ENCODE results near the gene SCAPER.

Gene SCAPER

GRCh38 chr15:76905013-76905839 is at the start of gene SCAPER:
SCAPER (minus strand) TSS chr15:76905340; CDS start chr15:76883817, 21,523 bp downstream.
- POLR2A ChIA-PET, result interaction anchor here (0.8 to 5.3 kb wide), 7 partner anchors 10 to 56 kb away, joined by 3 to 39 read pairs (median 3); partner anchors contain the start of gene RCN2
- CTCF ChIA-PET, result no interaction called here
- DNase-seq (ENCODE audit: extremely low spot score), result peak; percentile 98
- TF ChIP-seq HDGF (IDR thresholded peaks at IDR 0.05; ENCODE audit: borderline replicate concordance) (0 out of 2 replicates have a peak, but pooled peaks have one; percentile 16), L3MBTL2 (conservative IDR thresholded peaks at IDR 0.05) (peak; percentile 99), ZNF384 (IDR thresholded peaks at IDR 0.05) (no peak), FOXA1 (IDR thresholded peaks at IDR 0.05) (no peak), SUZ12 (IDR thresholded peaks at IDR 0.05) (no peak), PKNOX1 (IDR thresholded peaks at IDR 0.05) (no peak), BHLHE40 (IDR thresholded peaks at IDR 0.05; ENCODE audit: borderline replicate concordance) (no peak)

GRCh38 chr15:76954744-76955143 is 49.6 kb upstream of the SCAPER start:
- CTCF ChIA-PET, result interaction anchor here (0.6 to 0.7 kb wide), 2 partner anchors 19 to 58 kb away, joined by 3 read pairs; no protein-coding TSS in a partner anchor
- TF ChIP-seq ZNF384 (IDR thresholded peaks at IDR 0.05) (no peak), PKNOX1 (IDR thresholded peaks at IDR 0.05) (peak; percentile 86)
- POLR2A ChIA-PET, result interaction anchor here (2.3 kb wide), 1 partner anchor 24 kb away, joined by 16 read pairs; the partner anchor contains the start of gene RCN2
- DNase-seq (ENCODE audit: extremely low spot score), result no peak

GRCh38 chr15:76953913-76954312 is 48.8 kb upstream of the SCAPER start:
- CTCF ChIA-PET, result interaction anchor here (0.6 to 0.7 kb wide), 3 partner anchors 13 to 668 kb away, joined by 3 read pairs; no protein-coding TSS in a partner anchor
- no peak for DNase-seq (ENCODE audit: extremely low spot score)
- POLR2A ChIA-PET, result interaction anchor here (2.3 kb wide), 1 partner anchor 23 kb away, joined by 16 read pairs; the partner anchor contains the start of gene RCN2
- peak; percentile 57; the same call in 1 of the 2 replicates for TF ChIP-seq ZNF384 (IDR thresholded peaks at IDR 0.05)
- no peak for TF ChIP-seq NFRKB (IDR thresholded peaks at IDR 0.05)

GRCh38 chr15:76951220-76951619 is 46.1 kb upstream of the SCAPER start:
- CTCF ChIA-PET, result interaction anchor here (0.5 to 0.9 kb wide), 2 partner anchors 11 to 12 kb away, joined by 3 read pairs; no protein-coding TSS in a partner anchor
- no peak for DNase-seq (ENCODE audit: extremely low spot score)
- TF ChIP-seq L3MBTL2 (conservative IDR thresholded peaks at IDR 0.05) (no peak), FOXK2 (IDR thresholded peaks at IDR 0.05) (no peak), FOXA1 (IDR thresholded peaks at IDR 0.05) (no peak), ELF4 (IDR thresholded peaks at IDR 0.05) (no peak), LEF1 (IDR thresholded peaks at IDR 0.05; ENCODE audit: borderline replicate concordance) (no peak), PKNOX1 (IDR thresholded peaks at IDR 0.05) (no peak)
- POLR2A ChIA-PET, result interaction anchor here (0.9 to 1.3 kb wide), 2 partner anchors 20 to 120 kb away, joined by 3 to 4 read pairs; partner anchors contain the start of genes RCN2 and TSPAN3

GRCh38 chr15:76947454-76947853 is 42.3 kb upstream of the SCAPER start:
- CTCF ChIA-PET, result no interaction called here
- TF ChIP-seq LEF1 (IDR thresholded peaks at IDR 0.05; ENCODE audit: borderline replicate concordance) (no peak), FOXA1 (IDR thresholded peaks at IDR 0.05) (no peak), FOXM1 (IDR thresholded peaks at IDR 0.05; ENCODE audit: borderline replicate concordance) (no peak)
- no peak for DNase-seq (ENCODE audit: extremely low spot score)
- POLR2A ChIA-PET, result interaction anchor here (3.7 kb wide), 1 partner anchor 16 kb away, joined by 15 read pairs; the partner anchor contains the start of gene RCN2

GRCh38 chr15:76945494-76946093 is 40.5 kb upstream of the SCAPER start:
- CTCF ChIA-PET, result interaction anchor here (0.5 to 0.8 kb wide), 3 partner anchors 28 to 706 kb away, joined by 3 to 4 read pairs (median 3); no protein-coding TSS in a partner anchor
- no peak for TF ChIP-seq FOXM1 (IDR thresholded peaks at IDR 0.05; ENCODE audit: borderline replicate concordance)
- no peak for TF ChIP-seq SP1 (IDR thresholded peaks at IDR 0.05)
- no peak for TF ChIP-seq TARDBP (IDR thresholded peaks at IDR 0.05)
- TF ChIP-seq ELF4 (IDR thresholded peaks at IDR 0.05), result no peak
- no peak for TF ChIP-seq HDGF (IDR thresholded peaks at IDR 0.05; ENCODE audit: borderline replicate concordance)
- no peak for TF ChIP-seq ZNF384 (IDR thresholded peaks at IDR 0.05)
- no peak for TF ChIP-seq ARNT (IDR thresholded peaks at IDR 0.05)
- TF ChIP-seq FOXK2 (IDR thresholded peaks at IDR 0.05), result no peak
- no peak for TF ChIP-seq FOXA1 (IDR thresholded peaks at IDR 0.05)
- no peak for TF ChIP-seq SUZ12 (IDR thresholded peaks at IDR 0.05)
- TF ChIP-seq BHLHE40 (IDR thresholded peaks at IDR 0.05; ENCODE audit: borderline replicate concordance), result no peak
- no peak for TF ChIP-seq PKNOX1 (IDR thresholded peaks at IDR 0.05)
- TF ChIP-seq NFRKB (IDR thresholded peaks at IDR 0.05), result no peak
- no peak for TF ChIP-seq L3MBTL2 (conservative IDR thresholded peaks at IDR 0.05)
- TF ChIP-seq LEF1 (IDR thresholded peaks at IDR 0.05; ENCODE audit: borderline replicate concordance), result no peak
- no peak for TF ChIP-seq CTBP1 (IDR thresholded peaks at IDR 0.05; ENCODE audit: borderline replicate concordance)
- POLR2A ChIA-PET, result interaction anchor here (1.2 kb wide), 1 partner anchor 14 kb away, joined by 5 read pairs; the partner anchor contains the start of gene RCN2
- DNase-seq (ENCODE audit: extremely low spot score), result no peak

Data from HEK293T (cell line).